ENCODE measurements around the gene WHAMM. TPM values are rescaled to one million over a fixed set of nuclear protein-coding genes. Genes with fewer than 3 reads are reported as not detected.

The WHAMM gene
- total RNA-seq, 1 experiment from 2014 or later, result 1.0 TPM

DNA sequence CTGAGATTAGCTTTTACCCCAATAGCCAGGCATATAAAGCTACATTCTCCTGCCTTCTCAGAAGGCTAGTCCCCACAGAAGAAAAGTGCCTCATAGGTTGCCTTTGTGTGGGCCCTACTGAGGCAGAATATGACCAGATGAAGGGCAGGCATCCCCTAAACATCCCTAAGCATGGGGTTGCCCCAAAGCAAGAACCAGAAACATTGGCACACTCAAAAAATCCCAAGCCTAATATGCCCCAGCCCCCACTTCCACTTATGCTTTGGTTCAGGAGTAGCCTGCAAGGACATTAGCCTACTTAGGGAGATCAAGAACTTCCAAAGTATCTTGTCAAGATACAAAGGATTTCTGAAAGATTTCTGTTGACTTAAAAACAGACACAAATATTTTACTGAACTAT lies 29.7 kb downstream of the WHAMM start:
- Histone ChIP-seq H3K27me3 (ENCODE audit: control insufficient read depth, insufficient read depth, low read length) (no peaks in the 10 kb centered on the region), H3K36me3 (replicated peaks; ENCODE audit: control insufficient read depth, insufficient read depth, low read length) (peaks cover 2% of the 10 kb centered on the region; the same call in 1 of the 2 replicates), H3K4me3 (ENCODE audit: insufficient read depth, low read depth, low read length) (no peak overlapping the region)
- DNase-seq, result no peak

- H3K36me3 ChIP-seq (replicated peaks; ENCODE audit: control insufficient read depth, insufficient read depth, low read length), result peaks cover 2% of the 10 kb centered on the region; the same call in 1 of the 2 replicates
- no peak overlapping the region for H3K4me3 ChIP-seq (ENCODE audit: insufficient read depth, low read depth, low read length)
- no peaks in the 10 kb centered on the region for H3K27me3 ChIP-seq (ENCODE audit: control insufficient read depth, insufficient read depth, low read length)
- no peak for DNase-seq
Measured at GRCh38 chr15:82840166-82840565, 30.7 kb downstream of the WHAMM start.

- H3K27me3 ChIP-seq (ENCODE audit: control insufficient read depth, insufficient read depth, low read length), result no peaks in the 10 kb centered on the region
- H3K4me3 ChIP-seq (ENCODE audit: insufficient read depth, low read depth, low read length), result no peak overlapping the region
- DNase-seq, result no peak
- no peaks in the 10 kb centered on the region for H3K36me3 ChIP-seq (replicated peaks; ENCODE audit: control insufficient read depth, insufficient read depth, low read length)
Measured at GRCh38 chr15:82843566-82843965, 34.1 kb downstream of the WHAMM start.

- no peak overlapping the region for H3K4me3 ChIP-seq (ENCODE audit: insufficient read depth, low read depth, low read length)
- no peak for DNase-seq
Measured at GRCh38 chr15:82845686-82846085, 36.3 kb downstream of the WHAMM start.

GRCh38 chr15:82846621-82847020 lies 37.2 kb downstream of the WHAMM start:
- no peak for DNase-seq

More at GRCh38 chr15:82845686-82846085, 36.3 kb downstream of the WHAMM start:
- H3K36me3 ChIP-seq (replicated peaks; ENCODE audit: control insufficient read depth, insufficient read depth, low read length), result no peaks in the 10 kb centered on the region
- H3K27me3 ChIP-seq (ENCODE audit: control insufficient read depth, insufficient read depth, low read length), result no peaks in the 10 kb centered on the region

DNA sequence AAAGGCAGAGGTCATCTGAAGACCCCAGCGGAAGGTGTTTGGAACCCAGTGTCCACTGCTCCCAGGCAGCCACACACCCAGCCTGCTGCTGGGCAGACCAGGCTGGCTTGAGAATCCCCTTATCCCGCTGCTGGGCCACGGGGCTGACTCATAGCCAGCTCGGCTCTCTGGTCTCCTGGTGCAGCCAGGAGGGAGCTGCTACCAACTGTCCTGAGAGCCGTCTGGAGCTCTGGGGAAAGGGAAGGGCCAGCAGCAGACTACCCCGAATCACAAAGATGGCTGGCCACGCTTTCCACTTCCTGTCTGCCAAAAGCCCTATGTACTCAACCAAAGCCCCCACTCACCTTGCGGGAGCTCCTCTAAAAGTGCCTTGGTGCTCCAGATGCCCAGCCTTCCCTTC lies 38.3 kb downstream of the WHAMM start:
- DNase-seq, result no peak
- H3K4me3 ChIP-seq (ENCODE audit: insufficient read depth, low read depth, low read length), result no peak overlapping the region

More at GRCh38 chr15:82846621-82847020, 37.2 kb downstream of the WHAMM start:
- no peak overlapping the region for H3K4me3 ChIP-seq (ENCODE audit: insufficient read depth, low read depth, low read length)
- H3K36me3 ChIP-seq (replicated peaks; ENCODE audit: control insufficient read depth, insufficient read depth, low read length), result no peaks in the 10 kb centered on the region
- H3K27me3 ChIP-seq (ENCODE audit: control insufficient read depth, insufficient read depth, low read length), result no peaks in the 10 kb centered on the region

GRCh38 chr15:82848241-82848993 lies 39.0 kb downstream of the WHAMM start:
- Histone ChIP-seq H3K36me3 (replicated peaks; ENCODE audit: control insufficient read depth, insufficient read depth, low read length) (no peaks in the 10 kb centered on the region), H3K27me3 (ENCODE audit: control insufficient read depth, insufficient read depth, low read length) (no peaks in the 10 kb centered on the region), H3K4me3 (ENCODE audit: insufficient read depth, low read depth, low read length) (no peak overlapping the region)
- DNase-seq, result no peak

More for the DNA sequence above, 38.3 kb downstream of the WHAMM start:
- Histone ChIP-seq H3K27me3 (ENCODE audit: control insufficient read depth, insufficient read depth, low read length) (no peaks in the 10 kb centered on the region), H3K36me3 (replicated peaks; ENCODE audit: control insufficient read depth, insufficient read depth, low read length) (no peaks in the 10 kb centered on the region)

GRCh38 chr15:82849556-82850512 lies 40.4 kb downstream of the WHAMM start:
- peak; percentile 91 for DNase-seq
- Histone ChIP-seq H3K36me3 (replicated peaks; ENCODE audit: control insufficient read depth, insufficient read depth, low read length) (no peaks in the 10 kb centered on the region), H3K4me3 (ENCODE audit: insufficient read depth, low read depth, low read length) (no peak overlapping the region), H3K27me3 (ENCODE audit: control insufficient read depth, insufficient read depth, low read length) (no peaks in the 10 kb centered on the region)

GRCh38 chr15:82850731-82851130 lies 41.3 kb downstream of the WHAMM start:
- Histone ChIP-seq H3K27me3 (ENCODE audit: control insufficient read depth, insufficient read depth, low read length) (no peaks in the 10 kb centered on the region), H3K4me3 (ENCODE audit: insufficient read depth, low read depth, low read length) (no peak overlapping the region), H3K36me3 (replicated peaks; ENCODE audit: control insufficient read depth, insufficient read depth, low read length) (no peaks in the 10 kb centered on the region)
- DNase-seq, result no peak

- H3K4me3 ChIP-seq (ENCODE audit: insufficient read depth, low read depth, low read length), result no peak overlapping the region
- H3K27me3 ChIP-seq (ENCODE audit: control insufficient read depth, insufficient read depth, low read length), result no peaks in the 10 kb centered on the region
- H3K36me3 ChIP-seq (replicated peaks; ENCODE audit: control insufficient read depth, insufficient read depth, low read length), result no peaks in the 10 kb centered on the region
- DNase-seq, result no peak
Measured at GRCh38 chr15:82851306-82851850, 42.0 kb downstream of the WHAMM start.

- no peak overlapping the region for H3K4me3 ChIP-seq (ENCODE audit: insufficient read depth, low read depth, low read length)
- no peaks in the 10 kb centered on the region for H3K36me3 ChIP-seq (replicated peaks; ENCODE audit: control insufficient read depth, insufficient read depth, low read length)
- no peak for DNase-seq
- no peaks in the 10 kb centered on the region for H3K27me3 ChIP-seq (ENCODE audit: control insufficient read depth, insufficient read depth, low read length)
Measured at GRCh38 chr15:82851981-82852511, 42.6 kb downstream of the WHAMM start.

DNA sequence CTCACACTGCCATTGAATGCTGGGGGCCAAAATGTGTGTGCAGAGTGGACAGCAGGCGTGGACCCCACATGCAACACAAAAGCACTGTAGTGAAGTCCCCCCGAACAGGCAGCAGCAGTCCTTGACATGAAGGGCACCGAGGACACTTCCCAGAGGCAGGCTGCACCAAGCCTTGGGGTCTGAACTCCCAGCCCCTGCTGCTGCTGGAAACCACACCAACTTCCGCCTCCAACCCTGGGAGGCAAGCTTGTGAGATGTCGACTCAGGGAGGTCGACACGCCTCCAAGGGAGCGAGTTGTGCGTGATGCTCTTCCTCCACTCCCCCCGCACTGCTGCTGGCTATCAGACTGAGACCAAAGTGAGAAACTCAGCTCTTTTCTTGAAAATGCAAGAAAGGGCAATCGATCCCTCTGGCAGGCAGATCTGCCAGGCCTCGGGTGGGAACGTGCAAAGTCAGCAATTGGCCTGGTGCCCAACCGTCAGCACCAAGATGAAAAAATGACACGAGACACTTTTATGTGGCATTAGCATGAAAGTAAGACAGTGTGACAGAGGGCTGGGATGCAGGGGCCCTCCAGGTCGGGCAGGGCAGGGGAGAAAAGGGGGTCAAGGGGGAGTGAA lies 43.6 kb downstream of the WHAMM start:
- Histone ChIP-seq H3K4me3 (ENCODE audit: insufficient read depth, low read depth, low read length) (no peak overlapping the region), H3K27me3 (ENCODE audit: control insufficient read depth, insufficient read depth, low read length) (no peaks in the 10 kb centered on the region), H3K36me3 (replicated peaks; ENCODE audit: control insufficient read depth, insufficient read depth, low read length) (no peaks in the 10 kb centered on the region)
- DNase-seq, result no peak

- no peaks in the 10 kb centered on the region for H3K27me3 ChIP-seq (ENCODE audit: control insufficient read depth, insufficient read depth, low read length)
- H3K36me3 ChIP-seq (replicated peaks; ENCODE audit: control insufficient read depth, insufficient read depth, low read length), result no peaks in the 10 kb centered on the region
- H3K4me3 ChIP-seq (ENCODE audit: insufficient read depth, low read depth, low read length), result no peak overlapping the region
- DNase-seq, result no peak
Measured at GRCh38 chr15:82854554-82854953, 45.1 kb downstream of the WHAMM start.
